Fibroblast of skin of scalp (primary cell): ENCODE measurements around the gene SUN1.
"Not testable (repeated sequence)": the region's sequence is repeated elsewhere in the genome, so short reads cannot be mapped to it uniquely, and the experiment has no call there.

Experiments used
- DNase-seq: peaks from one replicate; pipeline ENCODE4 v3.0.0-alpha.2; 2013

SUN1 gene

DNA sequence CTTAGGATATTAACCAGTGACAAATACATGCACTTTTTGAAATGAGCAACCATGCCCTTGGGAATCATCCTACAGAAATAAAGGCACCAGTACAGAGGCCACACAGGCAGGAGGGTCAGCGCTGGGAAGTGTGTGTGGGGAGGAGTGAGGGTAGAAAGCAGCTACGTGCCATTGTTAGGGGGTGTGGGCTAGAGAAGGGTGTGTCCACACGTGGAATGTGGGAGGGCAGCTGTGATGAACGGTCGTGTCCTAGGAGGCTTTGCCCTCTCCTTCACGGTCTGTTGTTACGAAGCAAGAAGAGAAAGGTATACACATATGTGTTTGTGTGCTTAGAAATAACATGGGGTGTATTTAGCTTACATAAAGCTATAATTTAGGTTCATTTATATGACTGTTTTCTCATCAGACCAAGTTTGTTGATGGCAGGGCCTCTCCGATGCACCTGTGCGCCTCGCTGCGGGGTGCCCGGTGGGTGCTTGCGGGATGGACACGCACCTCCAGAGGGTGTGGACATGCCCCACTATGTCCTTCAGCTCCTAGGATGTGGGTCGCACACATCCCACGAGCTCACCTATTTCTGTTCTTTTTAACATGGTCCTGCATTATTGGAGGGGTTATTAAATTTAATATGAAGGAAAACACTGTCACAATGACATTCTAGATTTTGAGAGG lies 27.2 kb downstream of the SUN1 start:
- DNase-seq: no peak

DNA sequence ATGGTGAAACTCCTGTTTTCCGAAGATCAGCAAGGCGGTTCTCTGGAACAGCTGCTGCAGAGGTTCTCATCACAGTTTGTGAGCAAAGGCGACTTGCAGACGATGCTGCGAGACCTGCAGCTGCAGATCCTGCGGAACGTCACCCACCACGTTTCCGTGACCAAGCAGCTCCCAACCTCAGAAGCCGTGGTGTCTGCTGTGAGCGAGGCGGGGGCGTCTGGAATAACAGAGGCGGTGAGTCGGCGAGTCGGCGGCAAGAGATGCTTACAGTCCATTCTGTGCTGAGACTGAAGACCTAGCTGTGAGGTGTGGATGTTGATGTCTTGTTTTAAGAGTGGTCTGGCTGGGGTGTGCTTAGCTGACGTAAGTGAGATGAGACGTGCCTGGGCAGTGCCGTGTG lies 27.9 kb downstream of the SUN1 start:
- no peak for DNase-seq

DNA sequence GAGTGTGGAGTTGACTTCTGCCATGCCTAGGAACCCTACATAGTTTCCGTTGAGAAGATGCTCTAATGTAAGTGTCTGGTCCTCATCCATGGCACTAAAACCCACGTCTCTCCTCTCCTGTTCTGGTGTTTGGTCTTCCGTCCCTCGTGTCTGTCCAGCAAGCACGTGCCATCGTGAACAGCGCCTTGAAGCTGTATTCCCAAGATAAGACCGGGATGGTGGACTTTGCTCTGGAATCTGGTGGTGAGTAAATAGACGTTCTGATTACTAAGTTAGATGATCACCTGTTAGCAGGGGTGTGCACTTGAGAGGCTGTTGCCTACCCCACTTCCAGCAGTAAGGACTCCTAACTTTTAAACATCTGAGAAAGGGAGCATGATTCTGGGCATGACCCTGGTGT lies 28.9 kb downstream of the SUN1 start:
- no peak for DNase-seq

DNA sequence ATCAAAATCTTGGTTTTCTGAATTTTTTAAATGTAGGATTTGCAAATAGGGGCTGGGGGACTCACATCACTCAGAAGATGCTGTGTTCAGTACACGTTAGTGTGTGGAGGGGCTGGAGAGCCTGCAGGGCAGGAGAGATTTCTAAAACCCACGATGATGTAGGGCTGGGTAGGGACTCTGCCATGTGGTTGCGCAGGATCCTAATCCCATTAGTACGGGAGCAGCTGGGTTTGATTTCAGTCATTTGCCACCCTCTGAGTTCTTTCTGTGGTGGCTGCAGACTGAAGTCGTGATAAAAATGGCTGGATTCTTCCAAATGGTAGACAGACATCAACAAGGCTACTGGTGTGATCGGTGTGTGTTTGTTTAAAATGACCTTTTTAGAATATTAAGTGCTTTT lies 29.9 kb downstream of the SUN1 start:
- DNase-seq: no peak

DNA sequence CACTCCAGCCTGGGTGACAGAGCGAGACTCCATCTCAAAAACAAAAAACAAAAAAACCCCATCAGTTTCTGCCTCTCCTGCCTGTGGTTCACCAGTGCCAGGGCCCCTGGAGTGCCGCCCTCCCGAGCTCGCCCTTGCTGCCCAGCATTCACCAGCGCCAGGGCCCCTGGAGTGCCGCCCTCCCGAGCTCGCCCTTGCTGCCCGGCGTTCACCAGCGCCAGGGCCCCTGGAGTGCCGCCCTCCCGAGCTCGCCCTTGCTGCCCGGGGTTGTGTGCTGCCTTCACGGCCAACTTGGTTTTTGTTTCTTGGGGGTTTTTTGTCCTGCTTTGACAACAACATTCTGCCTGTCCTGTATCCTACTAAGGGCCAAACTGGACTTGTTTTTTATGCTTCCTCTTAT lies 30.8 kb downstream of the SUN1 start:
- no peak for DNase-seq

DNA sequence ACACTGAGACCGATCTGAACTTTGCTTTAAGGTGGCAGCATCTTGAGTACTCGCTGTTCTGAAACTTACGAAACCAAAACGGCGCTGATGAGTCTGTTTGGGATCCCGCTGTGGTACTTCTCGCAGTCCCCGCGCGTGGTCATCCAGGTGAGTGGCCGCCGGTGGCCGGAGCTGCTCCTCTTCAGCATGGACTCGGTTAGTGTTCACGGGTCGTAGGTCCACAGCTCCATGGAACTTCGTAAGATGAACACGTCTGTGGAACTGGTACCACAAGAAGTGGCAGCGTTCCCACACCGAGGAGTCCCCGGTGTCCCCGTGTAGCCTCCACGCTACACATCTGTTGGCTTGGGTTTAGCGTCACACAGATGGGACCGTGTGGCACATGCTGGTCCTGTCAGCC lies 33.6 kb downstream of the SUN1 start:
- no peak for DNase-seq

DNA sequence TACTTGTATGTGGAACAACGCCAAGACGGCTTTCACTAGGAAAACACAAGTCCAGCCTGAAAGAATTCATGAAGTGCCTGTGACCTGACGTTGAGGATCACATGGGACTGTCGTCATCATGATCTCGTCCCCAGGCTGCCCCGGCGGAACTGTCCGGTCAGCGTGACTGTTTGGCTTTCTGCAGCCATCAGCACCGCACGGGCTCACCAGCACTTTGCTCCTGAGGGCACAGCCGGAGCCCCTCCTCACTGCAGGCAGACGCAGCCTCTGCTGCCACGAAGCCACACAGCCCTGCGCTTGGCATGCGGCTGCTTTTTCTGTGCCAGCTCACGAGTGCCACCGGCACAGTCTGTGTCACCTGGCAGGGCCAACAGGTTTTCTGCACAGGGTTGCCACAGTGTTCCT lies 34.7 kb downstream of the SUN1 start:
- DNase-seq: peak; percentile 11

DNA sequence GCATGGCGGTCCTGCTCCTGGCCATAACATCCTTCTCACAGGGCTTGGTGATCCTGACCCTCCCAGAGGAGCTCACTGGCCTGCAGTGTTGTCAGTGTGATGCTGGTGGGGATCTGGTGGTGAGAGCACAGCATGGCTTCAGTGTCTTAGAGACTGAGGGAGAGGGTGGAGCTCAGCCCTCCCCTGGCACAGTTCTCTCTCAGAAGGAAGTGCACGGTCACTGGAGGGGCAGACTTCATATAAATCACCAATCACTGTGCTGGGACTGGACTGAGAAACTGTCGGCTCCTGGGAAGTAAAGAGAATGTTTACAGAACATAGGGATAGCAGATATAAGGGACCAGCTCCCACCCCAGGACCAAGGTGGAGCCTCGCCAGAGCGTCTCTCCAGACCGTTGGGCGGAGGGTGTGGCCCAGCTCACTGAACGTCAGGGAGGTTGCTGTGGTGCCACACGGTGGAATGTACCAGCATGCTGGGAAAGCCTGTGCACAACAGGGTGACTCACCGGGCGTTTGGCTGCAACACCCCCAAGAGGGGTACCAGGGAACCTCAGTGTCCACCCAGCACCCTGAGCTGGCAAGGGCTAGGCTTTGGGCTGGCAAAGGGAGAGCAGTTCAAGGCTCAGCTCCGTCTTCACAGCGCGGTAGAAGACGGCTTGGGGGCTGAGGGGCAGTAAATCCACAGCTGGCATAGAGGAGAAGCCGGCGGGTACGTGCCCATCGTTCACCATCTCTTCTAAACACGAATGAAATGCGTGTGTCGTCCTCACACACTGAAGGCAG lies 35.3 kb downstream of the SUN1 start:
- peak; percentile 59 for DNase-seq

DNA sequence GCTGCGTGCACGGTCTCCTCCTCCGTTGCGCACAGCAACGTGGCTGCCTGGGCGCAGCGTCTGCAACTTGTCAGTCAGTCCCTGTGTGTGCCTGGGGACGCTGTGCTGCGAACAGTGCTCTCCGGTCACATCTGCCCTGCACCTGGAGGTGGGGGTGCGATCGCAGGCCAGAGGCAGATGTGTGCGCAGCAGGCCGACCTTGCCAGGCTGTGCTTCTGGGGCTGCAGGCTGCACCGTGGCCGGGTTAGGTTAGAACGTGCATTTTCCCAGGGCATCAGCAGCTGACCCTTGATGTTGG lies 35.9 kb downstream of the SUN1 start:
- no peak for DNase-seq

DNA sequence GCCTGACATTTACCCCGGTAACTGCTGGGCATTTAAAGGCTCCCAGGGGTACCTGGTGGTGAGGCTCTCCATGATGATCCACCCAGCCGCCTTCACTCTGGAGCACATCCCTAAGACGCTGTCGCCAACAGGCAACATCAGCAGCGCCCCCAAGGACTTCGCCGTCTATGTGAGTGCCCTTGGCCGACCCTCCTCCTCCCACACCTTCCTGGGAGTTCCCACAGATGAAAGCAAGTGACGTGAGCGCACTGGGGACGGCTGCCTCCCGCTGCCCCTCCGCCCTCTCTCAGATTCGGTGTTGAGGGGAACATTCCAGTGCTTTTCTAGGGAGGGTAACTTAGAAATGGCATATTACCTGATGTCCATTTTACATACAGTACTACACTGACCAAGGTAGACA lies 37.1 kb downstream of the SUN1 start:
- DNase-seq: no peak

DNA sequence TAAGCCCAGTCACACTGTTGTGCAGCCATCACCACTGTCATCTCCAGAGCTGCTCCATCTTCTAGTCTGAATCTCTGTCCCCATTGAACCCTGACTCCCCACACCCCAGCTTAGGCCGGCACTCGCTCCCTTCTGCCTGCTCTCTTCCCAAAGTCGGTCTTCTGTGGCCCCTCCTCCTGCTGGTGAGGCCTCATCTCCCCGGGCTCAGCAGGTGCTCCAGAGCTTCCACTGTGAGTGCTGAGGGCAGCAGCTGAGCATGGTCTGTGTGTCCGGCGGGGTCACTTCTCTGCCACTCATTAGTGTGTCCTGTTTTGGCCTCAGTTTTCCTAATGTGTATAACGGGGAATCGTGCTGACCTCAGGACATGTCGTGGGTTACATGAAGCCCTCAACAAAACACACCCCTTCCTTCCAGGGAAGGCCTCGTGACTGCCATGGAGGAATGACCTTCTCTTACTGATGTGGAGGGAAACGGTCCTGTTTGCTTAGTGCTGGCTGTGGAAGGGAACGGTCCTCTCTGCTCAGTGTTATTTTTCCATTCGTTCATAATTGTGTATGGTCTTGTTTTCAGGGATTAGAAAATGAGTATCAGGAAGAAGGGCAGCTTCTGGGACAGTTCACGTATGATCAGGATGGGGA lies 39.7 kb downstream of the SUN1 start:
- no peak for DNase-seq

DNA sequence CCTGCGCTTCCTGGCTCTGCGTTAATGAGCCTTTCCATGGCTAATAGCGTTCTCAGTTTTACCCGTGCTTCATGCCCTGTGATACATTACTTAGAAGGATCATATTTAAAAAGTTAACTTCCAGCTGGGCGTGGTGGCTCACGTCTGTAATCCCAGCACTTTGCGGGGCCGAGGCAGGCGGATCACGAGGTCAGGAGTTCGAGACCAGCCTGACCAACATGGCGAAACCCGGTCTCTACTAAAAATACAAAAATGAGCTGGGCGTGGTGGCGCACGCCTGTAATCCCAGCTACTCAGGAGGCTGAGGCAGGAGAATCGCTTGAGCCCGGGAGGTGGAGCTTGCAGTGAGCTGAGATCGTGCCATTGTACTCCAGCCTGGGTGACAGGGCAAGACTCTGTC lies 40.4 kb downstream of the SUN1 start:
- DNase-seq: not testable (repeated sequence)

DNA sequence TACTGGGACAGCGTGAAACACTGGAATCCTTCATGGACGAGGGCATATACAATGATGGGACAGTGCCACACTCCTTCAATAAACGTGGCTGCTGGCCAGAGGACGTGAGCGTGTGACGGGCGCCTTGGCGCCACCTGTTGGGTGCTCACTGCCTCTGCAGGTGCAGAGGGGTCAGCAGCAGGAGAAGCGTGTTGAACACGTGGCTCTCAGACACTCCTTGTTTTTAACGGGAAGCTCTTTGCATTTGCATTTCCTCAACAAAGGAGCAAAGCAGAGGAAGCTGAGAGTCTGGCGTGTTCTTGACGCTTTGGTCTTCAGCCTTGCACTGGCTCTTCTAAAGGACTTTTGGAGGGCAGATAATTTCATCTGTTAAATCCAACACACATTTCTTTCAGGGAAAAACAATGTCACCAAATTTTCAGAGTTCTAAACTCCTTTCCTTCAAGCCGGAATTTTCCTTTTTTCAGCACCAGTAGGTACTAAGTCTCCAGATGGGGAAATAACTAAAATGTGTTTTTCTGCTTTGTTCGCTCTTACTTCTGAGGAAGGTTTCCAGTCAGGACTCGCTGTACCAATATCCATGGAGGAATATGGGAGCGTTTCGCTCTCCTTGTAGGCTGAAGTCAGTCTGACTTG lies 41.2 kb downstream of the SUN1 start:
- peak; percentile 81 for DNase-seq

DNA sequence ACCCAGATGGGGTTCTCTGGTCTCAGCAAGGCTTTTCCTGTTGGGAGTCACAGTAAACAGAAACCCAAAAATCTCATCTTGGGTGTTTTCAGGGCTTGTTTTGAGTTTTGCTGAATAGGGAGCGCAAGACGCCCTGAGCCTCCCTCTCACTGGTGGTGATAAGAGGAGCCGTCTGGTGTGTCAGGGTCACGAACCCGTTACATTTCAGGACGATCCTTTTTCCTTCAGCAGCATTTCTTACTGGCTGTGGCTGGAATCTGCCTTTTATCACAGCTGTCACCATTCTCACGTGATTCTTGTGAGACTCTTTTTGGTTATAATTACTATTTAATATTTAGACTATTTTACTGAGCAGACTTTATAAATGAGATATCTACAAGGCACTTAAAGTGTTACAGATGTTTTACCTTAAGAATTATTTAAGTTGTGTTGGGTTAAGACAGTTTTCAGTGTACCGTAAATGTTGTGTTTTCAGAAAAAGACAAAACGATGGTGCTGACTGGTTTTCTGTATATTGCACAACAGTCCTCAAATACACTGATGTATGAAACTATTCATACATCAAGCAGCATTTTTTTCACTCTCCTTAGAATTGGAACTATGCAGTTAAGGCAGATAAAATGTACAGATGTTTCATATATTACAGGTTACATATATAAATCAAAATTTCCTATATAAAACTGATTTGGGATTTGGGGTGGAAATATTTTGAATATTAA lies 41.9 kb downstream of the SUN1 start:
- DNase-seq: no peak

DNA sequence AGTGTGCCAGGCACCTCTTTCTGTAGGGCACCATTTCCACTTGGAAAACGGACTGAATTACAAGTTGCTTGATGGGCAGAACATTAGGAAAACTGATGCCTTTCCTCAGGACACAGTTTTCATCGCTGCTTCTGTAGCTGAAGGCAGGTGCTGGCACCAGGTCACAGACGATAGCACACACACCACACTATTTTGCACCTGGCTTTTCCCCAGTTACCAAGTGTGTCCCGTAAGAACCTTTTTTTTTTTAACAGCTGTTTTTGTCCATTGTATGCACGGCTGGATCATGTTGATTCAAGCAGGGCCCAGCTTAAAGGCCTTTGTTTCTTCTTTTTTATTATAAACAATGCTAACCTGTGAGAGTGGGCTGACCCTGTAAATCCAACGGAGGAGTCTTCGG lies 42.8 kb downstream of the SUN1 start:
- no peak for DNase-seq

DNA sequence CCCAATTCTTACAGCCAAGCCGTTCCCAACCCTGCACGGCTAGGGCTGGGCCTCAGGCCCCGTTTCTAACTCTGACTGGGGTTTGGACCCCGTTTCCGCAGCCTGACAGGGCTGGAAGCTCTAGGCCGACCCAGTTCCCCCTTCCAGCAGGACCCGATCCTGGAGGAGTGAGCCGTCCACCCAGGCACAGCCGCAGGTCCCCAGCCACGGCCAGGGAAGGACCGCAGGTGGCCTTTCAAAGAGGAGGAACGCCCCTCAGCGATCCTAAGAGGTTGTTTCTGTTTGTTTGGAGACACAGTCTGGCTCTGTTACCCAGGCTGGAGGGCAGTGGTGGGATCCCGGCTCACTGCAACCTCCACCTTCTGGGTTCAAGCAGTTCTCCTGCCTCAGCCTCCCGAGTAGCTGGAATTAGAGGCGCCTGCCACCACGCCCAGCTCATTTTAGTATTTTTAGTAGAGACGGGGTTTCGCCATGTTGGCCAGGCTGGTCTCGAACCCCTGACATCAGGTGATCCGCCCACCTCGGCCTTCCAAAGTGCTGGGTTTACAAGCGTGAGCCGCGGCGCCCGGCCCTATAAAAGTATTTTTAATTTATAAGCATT lies 43.3 kb downstream of the SUN1 start:
- no peak for DNase-seq

DNA sequence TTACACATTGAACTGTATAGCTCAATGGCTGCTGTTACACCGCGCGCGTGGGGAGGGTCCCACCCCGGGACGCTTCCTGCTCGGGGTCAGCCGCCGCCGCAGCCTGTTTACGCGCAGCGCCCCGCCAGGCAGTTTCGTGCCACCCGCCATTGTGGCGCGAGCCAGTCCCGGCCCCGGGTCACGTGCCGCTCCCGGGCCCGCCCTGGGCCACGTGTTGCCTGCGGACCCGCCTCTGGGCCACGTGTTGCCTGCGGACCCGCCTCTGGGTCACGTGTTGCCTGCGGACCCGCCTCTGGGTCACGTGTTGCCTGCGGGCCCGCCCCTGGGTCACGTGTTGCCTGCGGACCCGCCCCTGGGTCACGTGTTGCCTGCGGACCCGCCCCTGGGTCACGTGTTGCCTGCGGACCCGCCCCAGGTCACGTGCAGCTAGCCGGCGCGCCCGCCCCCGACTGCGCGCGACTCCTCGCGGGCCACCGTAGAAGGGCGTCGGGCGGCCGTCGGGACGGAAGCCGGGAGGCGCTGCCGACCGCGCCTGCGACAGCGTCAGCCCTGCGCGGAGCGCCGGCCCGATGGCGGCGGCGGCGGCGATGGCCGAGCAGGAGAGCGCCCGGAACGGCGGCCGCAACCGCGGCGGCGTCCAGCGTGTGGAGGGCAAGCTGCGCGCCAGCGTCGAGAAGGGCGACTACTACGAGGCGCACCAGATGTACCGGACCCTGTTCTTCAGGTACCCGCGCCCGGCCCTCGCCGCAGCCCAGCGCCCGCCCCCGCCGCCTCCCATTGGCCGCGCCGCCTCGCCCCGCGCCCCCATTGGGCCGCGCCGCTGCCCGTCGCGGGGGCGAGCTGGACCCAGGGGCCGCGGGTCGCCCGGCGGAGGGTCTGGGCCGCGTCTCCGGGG lies 44.0 kb downstream of the SUN1 start, which contains the start of gene GET4:
TSS of gene GET4 (plus strand) at position 478 of the 895 bp plus-strand sequence. CDS start at position 570, 92 bp downstream.
- peak; percentile 97 for DNase-seq

DNA sequence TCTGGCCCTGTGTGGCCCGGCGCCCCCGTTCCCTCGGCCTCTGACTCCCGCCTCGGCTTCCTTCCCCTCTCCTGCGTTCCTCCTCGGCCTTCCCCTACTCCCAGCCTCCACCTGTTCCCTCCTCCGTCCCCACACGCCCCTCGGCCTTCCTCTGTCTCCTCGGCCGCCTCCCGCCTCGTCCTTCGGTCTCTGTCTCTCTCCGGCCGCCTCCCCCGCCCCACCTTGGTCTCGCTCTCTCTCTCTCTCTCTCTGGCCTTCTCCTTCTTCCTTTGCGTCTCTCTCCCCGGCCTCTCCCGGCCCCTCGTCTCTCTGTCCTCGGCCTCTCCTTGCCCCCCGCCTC lies 44.7 kb downstream of the SUN1 start:
- DNase-seq: no peak

DNA sequence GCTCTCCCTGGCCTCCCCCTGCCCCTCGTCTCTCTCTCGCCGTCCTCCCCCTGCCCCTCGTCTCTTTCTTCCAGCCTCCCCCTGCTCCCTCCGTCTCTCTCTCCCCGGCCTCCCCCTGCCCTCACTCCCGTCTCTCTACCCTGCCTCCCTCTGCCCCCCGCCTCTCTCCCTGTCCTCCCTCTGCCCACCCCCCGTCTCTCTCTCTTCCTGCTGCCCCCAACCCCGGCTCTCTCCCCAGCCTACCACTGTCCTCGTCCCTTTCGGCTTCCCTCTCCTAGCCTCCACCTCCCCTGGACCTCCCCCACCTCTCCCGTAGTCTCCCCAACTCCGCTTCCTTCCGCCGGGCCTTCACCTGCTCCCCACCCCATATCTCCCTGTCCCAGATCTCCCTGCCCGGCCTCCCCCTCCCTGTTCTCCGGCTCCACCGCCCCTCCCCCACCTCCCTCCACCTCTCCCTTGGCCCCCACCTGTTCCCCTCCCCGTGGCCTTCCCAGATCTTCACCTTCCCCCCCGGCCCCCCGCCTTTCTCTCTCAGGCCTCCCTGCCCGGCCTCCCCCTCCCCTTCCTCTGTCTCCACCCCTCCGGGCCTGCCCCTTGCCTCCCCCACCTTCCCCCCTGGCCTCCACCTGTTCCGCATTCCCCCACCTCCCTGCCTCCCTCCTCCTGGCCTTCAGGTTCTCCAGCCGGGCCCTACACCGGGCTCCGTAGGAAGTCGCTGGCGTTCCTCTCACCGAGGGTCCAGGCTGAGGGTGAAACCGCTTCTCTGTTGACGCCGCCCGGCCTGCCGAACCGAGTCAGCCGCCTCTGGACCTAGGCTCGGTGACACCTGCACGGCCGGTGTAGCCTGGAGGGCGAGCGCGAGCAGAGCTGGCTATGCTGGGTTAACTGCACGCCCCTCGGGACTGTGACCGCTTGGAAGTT lies 45.3 kb downstream of the SUN1 start:
- no peak for DNase-seq

DNA sequence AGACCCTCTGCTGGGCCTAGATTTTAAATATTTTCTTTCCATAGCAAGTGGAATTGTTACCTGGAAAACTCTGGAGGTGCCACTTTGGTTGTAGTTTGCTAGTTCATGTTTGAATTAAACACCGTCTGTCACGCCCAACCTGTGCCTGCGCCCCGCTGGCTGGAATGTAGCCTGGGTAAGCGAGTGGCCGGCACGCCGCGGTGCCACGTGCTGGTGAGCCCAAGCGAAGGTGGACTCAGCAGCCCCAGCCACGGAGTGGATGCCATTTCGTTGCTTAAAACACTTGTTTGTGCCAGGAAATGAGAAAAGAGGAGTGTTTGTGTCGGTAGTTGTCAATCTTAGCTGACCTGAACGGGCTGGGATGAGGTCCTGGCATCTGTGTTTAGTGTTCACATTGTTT lies 46.8 kb downstream of the SUN1 start:
- DNase-seq: no peak
